ENCODE measurements around the gene PREB. TPM values are rescaled to one million over a fixed set of nuclear protein-coding genes. Genes with fewer than 3 reads are reported as not detected.

Gene PREB
- total and polyA plus RNA-seq, 3 experiments from 2014 or later = 68.6 to 80.6 (median 79.5) TPM

DNA sequence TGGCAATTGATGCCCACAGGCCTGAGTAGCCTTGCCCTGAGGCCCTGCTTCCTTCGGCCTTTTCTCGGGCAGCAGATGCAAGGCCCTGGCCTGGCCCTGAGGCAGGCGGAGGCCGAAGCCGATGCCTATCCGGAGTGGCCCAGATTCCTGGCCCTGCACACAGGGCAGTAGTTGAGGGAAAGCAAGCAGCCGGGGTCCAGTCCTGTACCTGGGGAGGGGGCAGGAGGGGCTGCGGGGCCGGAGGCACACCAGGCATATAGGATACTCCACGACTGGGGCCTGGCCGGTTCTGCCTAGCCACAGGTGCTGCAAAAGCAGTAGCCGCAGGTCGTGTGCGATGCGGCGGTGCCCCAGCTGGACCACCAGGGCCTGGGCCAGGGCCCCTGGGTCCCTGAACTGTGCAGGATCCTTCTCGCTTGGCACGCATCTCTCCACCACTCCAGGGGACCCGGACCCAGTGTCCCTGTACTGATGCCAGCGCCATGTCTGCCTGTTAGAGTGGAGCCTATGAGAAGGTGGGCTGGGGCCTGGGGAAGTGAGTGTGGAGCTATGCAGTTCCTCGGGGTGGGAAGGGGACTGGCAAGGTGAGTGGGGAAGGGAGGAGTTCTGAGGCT is 3.0 kb upstream of the PREB start:
- H3K4me3 Mint-ChIP-seq = no peak overlapping the region
- Histone ChIP-seq H3K27ac (ENCODE audit: low read depth, low read length) (no peak overlapping the region), H3K4me3 (ENCODE audit: low read length) (no peak overlapping the region), H3K4me1 (ENCODE audit: insufficient read depth, low read length) (peaks cover 15% of the 10 kb centered on the region), H3K9me3 (ENCODE audit: low read length) (no peaks in the 10 kb centered on the region), H3K36me3 (ENCODE audit: insufficient read depth, low read length) (no peaks in the 10 kb centered on the region), H3K27me3 (ENCODE audit: insufficient read depth, low read length, poor library complexity, severe bottlenecking) (no peaks in the 10 kb centered on the region)
- no peak for DNase-seq
- H3K36me3 Mint-ChIP-seq = peaks cover 0 to 16% (median 0%) of the 10 kb centered on the region in 3 donors
- peaks cover 0 to 2% (median 0%) of the 10 kb centered on the region in 5 donors for H3K9me3 Mint-ChIP-seq
- POLR2A ChIA-PET = no interaction called here
- H3K4me1 Mint-ChIP-seq = peaks cover 15 to 23% (median 15%) of the 10 kb centered on the region in 3 donors
- peaks cover 0 to 2% of the 10 kb centered on the region in 2 donors for H3K27me3 Mint-ChIP-seq
- CTCF ChIA-PET = interaction anchor here (1.2 kb wide), 1 partner anchor 13 kb away, joined by 4 read pairs; no protein-coding TSS in a partner anchor
- peak overlapping the region in 1 of 8 donors; percentile 17 for H3K27ac Mint-ChIP-seq

GRCh38 chr2:27136751-27137150 is 2.3 kb upstream of the PREB start:
- Histone ChIP-seq H3K4me1 (ENCODE audit: insufficient read depth, low read length) (peaks cover 15% of the 10 kb centered on the region), H3K4me3 (ENCODE audit: low read length) (no peak overlapping the region), H3K27ac (ENCODE audit: low read depth, low read length) (no peak overlapping the region), H3K9me3 (ENCODE audit: low read length) (no peaks in the 10 kb centered on the region), H3K36me3 (ENCODE audit: insufficient read depth, low read length) (peaks cover 5% of the 10 kb centered on the region), H3K27me3 (ENCODE audit: insufficient read depth, low read length, poor library complexity, severe bottlenecking) (no peaks in the 10 kb centered on the region)
- Mint-ChIP-seq H3K4me1 (peaks cover 16 to 27% (median 19%) of the 10 kb centered on the region in 3 donors), H3K4me3 (no peak overlapping the region), H3K36me3 (peaks cover 0 to 20% (median 0%) of the 10 kb centered on the region in 3 donors), H3K27me3 (peaks cover 0 to 2% of the 10 kb centered on the region in 2 donors), H3K27ac (peak overlapping the region in 1 of 8 donors; percentile 71), H3K9me3 (peaks cover 0 to 2% (median 0%) of the 10 kb centered on the region in 5 donors)
- DNase-seq = no peak
- ChIA-PET CTCF (interaction anchor here (1.2 kb wide), 1 partner anchor 12 kb away, joined by 4 read pairs; no protein-coding TSS in a partner anchor), POLR2A (no interaction called here)

GRCh38 chr2:27135478-27135955 is 1.1 kb upstream of the PREB start:
- Histone ChIP-seq H3K4me3 (ENCODE audit: low read length) (no peak overlapping the region), H3K27ac (ENCODE audit: low read depth, low read length) (no peak overlapping the region), H3K9me3 (ENCODE audit: low read length) (no peaks in the 10 kb centered on the region), H3K36me3 (ENCODE audit: insufficient read depth, low read length) (peaks cover 15% of the 10 kb centered on the region), H3K27me3 (ENCODE audit: insufficient read depth, low read length, poor library complexity, severe bottlenecking) (no peaks in the 10 kb centered on the region), H3K4me1 (ENCODE audit: insufficient read depth, low read length) (peaks cover 15% of the 10 kb centered on the region)
- CTCF ChIA-PET = interaction anchor here (3.6 kb wide), 1 partner anchor 11 kb away, joined by 24 read pairs; the partner anchor contains the start of gene ABHD1
- POLR2A ChIA-PET = no interaction called here
- Mint-ChIP-seq H3K27me3 (peaks cover 0 to 2% of the 10 kb centered on the region in 2 donors), H3K27ac (peak overlapping the region in 4 of 8 donors; percentile 72 to 98 (median 80)), H3K9me3 (peaks cover 0 to 2% (median 0%) of the 10 kb centered on the region in 5 donors), H3K4me3 (peak overlapping the region; percentile 23 to 97 (median 93)), H3K4me1 (peaks cover 19 to 31% (median 21%) of the 10 kb centered on the region in 3 donors), H3K36me3 (peaks cover 0 to 32% (median 0%) of the 10 kb centered on the region in 3 donors)
- DNase-seq = no peak

GRCh38 chr2:27134781-27135477 is 493 bp upstream of the PREB start:
- Mint-ChIP-seq H3K9me3 (peaks cover 0 to 2% (median 0%) of the 10 kb centered on the region in 5 donors), H3K27me3 (peaks cover 0 to 2% of the 10 kb centered on the region in 2 donors), H3K27ac (peak overlapping the region; percentile 76 to 98 (median 96)), H3K36me3 (peaks cover 0 to 37% (median 0%) of the 10 kb centered on the region in 3 donors), H3K4me1 (peaks cover 19 to 31% (median 21%) of the 10 kb centered on the region in 3 donors), H3K4me3 (peak overlapping the region; percentile 89 to 97 (median 94))
- Histone ChIP-seq H3K4me3 (ENCODE audit: low read length) (peak overlapping the region; percentile 86), H3K36me3 (ENCODE audit: insufficient read depth, low read length) (peaks cover 15% of the 10 kb centered on the region), H3K27ac (ENCODE audit: low read depth, low read length) (peak overlapping the region; percentile 91), H3K4me1 (ENCODE audit: insufficient read depth, low read length) (peaks cover 15% of the 10 kb centered on the region), H3K27me3 (ENCODE audit: insufficient read depth, low read length, poor library complexity, severe bottlenecking) (no peaks in the 10 kb centered on the region), H3K9me3 (ENCODE audit: low read length) (no peaks in the 10 kb centered on the region)
- DNase-seq = no peak
- POLR2A ChIA-PET = interaction anchor here (1.9 to 2.6 kb wide), 2 partner anchors 11 to 64 kb away, joined by 5 to 27 read pairs; partner anchors contain the start of genes ABHD1 and OST4
- CTCF ChIA-PET = interaction anchor here (2.0 to 3.6 kb wide), 2 partner anchors 11 to 48 kb away, joined by 6 to 24 read pairs; partner anchors contain the start of genes ABHD1 and KHK

DNA sequence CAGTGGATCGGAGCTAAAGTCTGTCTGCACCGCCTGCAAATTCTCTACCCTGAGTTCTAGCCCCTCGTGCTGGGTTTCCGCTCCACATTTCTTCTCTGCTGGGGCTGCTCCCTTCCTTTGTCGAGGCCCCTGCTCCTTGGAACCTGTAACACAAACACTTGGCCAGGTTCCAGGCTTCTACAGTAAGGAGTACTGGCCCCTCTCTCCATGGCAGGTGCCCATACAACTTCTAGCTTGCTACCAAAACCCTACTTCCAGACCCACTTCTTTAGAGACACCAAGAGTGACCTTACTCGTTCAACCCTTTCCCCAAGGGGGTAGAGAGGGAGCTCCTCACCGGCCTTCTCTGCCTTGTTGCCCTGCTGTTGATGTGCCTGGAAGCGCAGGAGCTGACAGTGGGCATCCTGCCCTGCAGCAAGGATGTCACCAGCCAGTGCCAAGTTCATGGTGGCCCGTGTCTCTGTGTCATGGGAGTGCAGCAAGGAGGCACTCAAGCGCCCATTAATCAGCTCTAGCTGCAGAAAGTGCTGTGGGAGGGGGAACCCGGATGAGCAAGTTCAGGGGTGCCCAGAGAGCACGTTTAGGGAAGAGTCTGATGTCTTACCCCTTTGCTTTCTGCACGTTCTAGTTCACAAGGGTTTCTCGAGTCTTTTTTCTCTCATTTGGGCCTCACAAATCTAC is 1.1 kb downstream of the PREB start:
- Histone ChIP-seq H3K4me1 (ENCODE audit: insufficient read depth, low read length) (peaks cover 15% of the 10 kb centered on the region), H3K27me3 (ENCODE audit: insufficient read depth, low read length, poor library complexity, severe bottlenecking) (no peaks in the 10 kb centered on the region), H3K36me3 (ENCODE audit: insufficient read depth, low read length) (peaks cover 15% of the 10 kb centered on the region), H3K27ac (ENCODE audit: low read depth, low read length) (peak overlapping the region; percentile 91), H3K4me3 (ENCODE audit: low read length) (peak overlapping the region; percentile 86), H3K9me3 (ENCODE audit: low read length) (no peaks in the 10 kb centered on the region)
- Mint-ChIP-seq H3K9me3 (peaks cover 0 to 2% (median 0%) of the 10 kb centered on the region in 5 donors), H3K27me3 (peaks cover 0 to 2% of the 10 kb centered on the region in 2 donors), H3K27ac (peak overlapping the region; percentile 79 to 98 (median 90)), H3K4me3 (peak overlapping the region; percentile 89 to 97 (median 94)), H3K4me1 (peaks cover 21 to 31% (median 21%) of the 10 kb centered on the region in 3 donors), H3K36me3 (peaks cover 0 to 49% (median 0%) of the 10 kb centered on the region in 3 donors)
- POLR2A ChIA-PET = interaction anchor here (1.3 to 2.6 kb wide), 3 partner anchors 10 to 79 kb away, joined by 5 to 27 read pairs (median 7); partner anchors contain the start of genes ABHD1, ATRAID, OST4 and SLC5A6
- CTCF ChIA-PET = interaction anchor here (0.9 to 3.6 kb wide), 3 partner anchors 9 to 172 kb away, joined by 3 to 24 read pairs (median 6); partner anchors contain the start of genes ABHD1 and KHK
- no peak for DNase-seq

DNA sequence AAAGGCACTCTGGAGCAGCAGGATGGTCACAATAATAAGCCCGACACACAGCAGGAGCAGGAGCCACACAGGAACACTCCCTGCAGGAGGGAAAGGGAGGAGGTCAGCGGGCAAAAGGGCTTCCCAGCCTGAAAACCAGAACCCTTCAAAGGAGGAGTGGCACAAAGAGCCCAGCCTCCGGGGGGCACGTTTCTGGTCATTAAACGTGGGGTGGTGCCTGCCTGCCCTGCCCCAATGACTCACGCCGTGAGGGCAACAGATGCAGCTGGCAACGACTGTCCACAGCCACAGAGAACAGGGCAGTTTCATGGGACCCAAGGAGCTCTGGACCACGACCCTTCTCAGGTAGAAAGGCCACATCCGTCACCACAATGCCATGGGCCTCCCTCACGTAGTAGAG is 3.0 kb downstream of the PREB start:
- DNase-seq = no peak
- Histone ChIP-seq H3K36me3 (ENCODE audit: insufficient read depth, low read length) (peaks cover 15% of the 10 kb centered on the region), H3K4me1 (ENCODE audit: insufficient read depth, low read length) (peaks cover 15% of the 10 kb centered on the region), H3K27me3 (ENCODE audit: insufficient read depth, low read length, poor library complexity, severe bottlenecking) (no peaks in the 10 kb centered on the region), H3K27ac (ENCODE audit: low read depth, low read length) (no peak overlapping the region), H3K9me3 (ENCODE audit: low read length) (no peaks in the 10 kb centered on the region), H3K4me3 (ENCODE audit: low read length) (no peak overlapping the region)
- Mint-ChIP-seq H3K4me3 (peak overlapping the region in 3 of 7 donors; percentile 47 to 73 (median 65)), H3K27ac (peak overlapping the region in 3 of 8 donors; percentile 12 to 45 (median 21)), H3K4me1 (peaks cover 21 to 31% (median 21%) of the 10 kb centered on the region in 3 donors), H3K27me3 (peaks cover 0 to 2% of the 10 kb centered on the region in 2 donors), H3K36me3 (peaks cover 0 to 49% (median 0%) of the 10 kb centered on the region in 3 donors), H3K9me3 (peaks cover 0 to 2% (median 0%) of the 10 kb centered on the region in 5 donors)
- ChIA-PET POLR2A (no interaction called here), CTCF (no interaction called here)

GRCh38 chr2:27130396-27130795 is 4.0 kb downstream of the PREB start:
- Histone ChIP-seq H3K4me1 (ENCODE audit: insufficient read depth, low read length) (peaks cover 15% of the 10 kb centered on the region), H3K9me3 (ENCODE audit: low read length) (no peaks in the 10 kb centered on the region), H3K27me3 (ENCODE audit: insufficient read depth, low read length, poor library complexity, severe bottlenecking) (no peaks in the 10 kb centered on the region), H3K27ac (ENCODE audit: low read depth, low read length) (no peak overlapping the region), H3K36me3 (ENCODE audit: insufficient read depth, low read length) (peaks cover 15% of the 10 kb centered on the region), H3K4me3 (ENCODE audit: low read length) (no peak overlapping the region)
- ChIA-PET POLR2A (no interaction called here), CTCF (no interaction called here)
- peaks cover 0 to 2% (median 0%) of the 10 kb centered on the region in 5 donors for H3K9me3 Mint-ChIP-seq
- H3K27ac Mint-ChIP-seq = peak overlapping the region in 2 of 8 donors; percentile 46 to 66
- H3K4me3 Mint-ChIP-seq = peak overlapping the region in 1 of 7 donors; percentile 29
- no peak for DNase-seq
- H3K36me3 Mint-ChIP-seq = peaks cover 0 to 49% (median 0%) of the 10 kb centered on the region in 3 donors
- peaks cover 0 to 2% of the 10 kb centered on the region in 2 donors for H3K27me3 Mint-ChIP-seq
- H3K4me1 Mint-ChIP-seq = peaks cover 21 to 31% (median 21%) of the 10 kb centered on the region in 3 donors

Data from CD8-positive, alpha-beta memory T cell (primary cell).